Measurements from ENCODE around the gene ZNF746.
"Not testable (repeated sequence)": the region's sequence is repeated elsewhere in the genome, so short reads cannot be mapped to it uniquely, and the experiment has no call there.

The ZNF746 gene
- 44.2 to 51.3 reads per million in 2 donors for total RNA-seq

- peak; percentile 71 for DNase-seq
These were observed at the start of gene ZNF746 for GRCh38 chr7:149497467-149498261. Gene ZNF746 (minus strand): TSS chr7:149497809. CDS start chr7:149497536, 273 bp downstream.

GRCh38 chr7:149547126-149547525, 49.5 kb upstream of the ZNF746 start:
- DNase-seq = no peak

- no peak for DNase-seq
These were observed 48.7 kb upstream of the ZNF746 start for GRCh38 chr7:149546331-149546730.

- DNase-seq = no peak
These were observed 46.4 kb upstream of the ZNF746 start for GRCh38 chr7:149544028-149544427.

GRCh38 chr7:149532654-149533053, 35.0 kb upstream of the ZNF746 start:
- no peak for DNase-seq

GRCh38 chr7:149529136-149529718, 31.6 kb upstream of the ZNF746 start:
- no peak for DNase-seq

GRCh38 chr7:149527414-149527813, 29.8 kb upstream of the ZNF746 start:
- no peak for DNase-seq

- DNase-seq = no peak
These were observed 27.7 kb upstream of the ZNF746 start for GRCh38 chr7:149525280-149525679.

GRCh38 chr7:149524394-149524793, 26.8 kb upstream of the ZNF746 start:
- DNase-seq = no peak

- no peak for DNase-seq
These were observed 12.6 kb upstream of the ZNF746 start for GRCh38 chr7:149510248-149510647.

- no peak for DNase-seq
These were observed 12.2 kb upstream of the ZNF746 start for GRCh38 chr7:149509774-149510173.

GRCh38 chr7:149505551-149505950, 7.9 kb upstream of the ZNF746 start:
- DNase-seq = no peak

- DNase-seq = no peak
These were observed 4.0 kb upstream of the ZNF746 start for GRCh38 chr7:149501651-149502050.

- no peak for DNase-seq
These were observed 3.3 kb upstream of the ZNF746 start for GRCh38 chr7:149500910-149501309.

GRCh38 chr7:149500201-149500600, 2.6 kb upstream of the ZNF746 start:
- no peak for DNase-seq

GRCh38 chr7:149498811-149499210, 1.2 kb upstream of the ZNF746 start:
- no peak for DNase-seq

- DNase-seq = peak; percentile 39
These were observed 792 bp downstream of the ZNF746 start for GRCh38 chr7:149496642-149497391.

- no peak for DNase-seq
These were observed 1.6 kb downstream of the ZNF746 start for GRCh38 chr7:149495785-149496641.

GRCh38 chr7:149494738-149495368, 2.8 kb downstream of the ZNF746 start:
- no peak for DNase-seq

- not testable (repeated sequence) for DNase-seq
These were observed 3.6 kb downstream of the ZNF746 start for GRCh38 chr7:149493975-149494374.

GRCh38 chr7:149493366-149493765, 4.2 kb downstream of the ZNF746 start:
- DNase-seq = no peak

- DNase-seq = no peak
These were observed 7.4 kb downstream of the ZNF746 start for GRCh38 chr7:149490083-149490760.
